Measurements from ENCODE around the gene KCTD21.

- no peak for TF ChIP-seq GATA2 (IDR thresholded peaks at IDR 0.05; ENCODE audit: low read depth, low read length)
- TF ChIP-seq GATA3 (IDR thresholded peaks at IDR 0.05; ENCODE audit: low read depth, low read length): no peak
These were observed 29.5 kb upstream of the KCTD21 start for GRCh38 chr11:78217650-78218541.
